IMR-90 (cell line): ENCODE results near the gene PPBP.

Experiments used
- CHD1 ChIP-seq: IDR thresholded peaks from 2 replicates; pipeline ENCODE4 v1.6.1; 2012; ENCODE audit warnings: low read depth, low read length, improper control_type of control experiment
- CTCF ChIP-seq: conservative IDR thresholded peaks from 2 replicates; pipeline ENCODE4 v1.5.1; 2012; ENCODE audit warnings: mild to moderate bottlenecking, low read depth, low read length, improper control_type of control experiment
- FOS ChIP-seq: fragments of 150-350 bp; IDR thresholded peaks from 2 replicates; pipeline ENCODE4 v1.6.1; 2016; ENCODE audit warnings: low read depth, low read length
- MXI1 ChIP-seq: IDR thresholded peaks from 2 replicates; pipeline ENCODE4 v1.6.1; 2012; ENCODE audit warnings: low read depth, mild to moderate bottlenecking, low read length, moderate library complexity, borderline replicate concordance
- POLR2A ChIP-seq: IDR thresholded peaks from 2 replicates; pipeline ENCODE4 v1.6.1; 2012; ENCODE audit warnings: mild to moderate bottlenecking, low read depth, low read length
- RFX5 ChIP-seq: IDR thresholded peaks from 2 replicates; pipeline ENCODE4 v1.8.0; 2012; ENCODE audit warnings: low read depth, mild to moderate bottlenecking, low read length, moderate library complexity

DNA sequence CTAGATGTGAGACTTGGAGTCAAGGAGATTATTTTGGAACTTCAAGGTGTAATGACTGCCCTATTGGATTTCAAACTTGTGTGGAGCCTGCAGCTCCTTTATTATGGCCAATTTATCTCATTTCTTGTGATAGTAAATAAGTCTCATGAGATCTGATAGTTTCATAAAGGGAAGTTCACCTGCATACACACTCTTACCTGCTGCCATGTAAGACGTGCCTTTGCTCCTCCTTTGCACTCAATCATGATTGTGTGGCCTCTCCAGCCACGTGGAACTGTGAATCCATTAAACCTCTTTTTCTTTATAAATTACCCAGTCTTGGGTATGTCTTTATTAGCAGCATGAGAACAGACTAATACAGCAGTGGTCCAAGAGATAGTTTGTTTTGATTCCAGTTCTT, 25.3 kb downstream of the PPBP start:
- TF ChIP-seq MXI1 (no peak), FOS (no peak), RFX5 (no peak), POLR2A (no peak), CTCF (no peak), CHD1 (no peak)
